ENCODE results near the gene RALGAPB.

RALGAPB gene

GRCh38 chr20:38569747-38570525 lies 97.3 kb downstream of the RALGAPB start:
- H3K9me3 Mint-ChIP-seq = no peaks in the 10 kb centered on the region
- H3K27me3 Mint-ChIP-seq = no peaks in the 10 kb centered on the region
- DNase-seq (ENCODE audit: low spot score in 2 of 2) (no peak), ATAC-seq (replicated peaks; ENCODE audit: extremely low read depth, poor library complexity, severe bottlenecking) (no peak)
- no peaks in the 10 kb centered on the region for H3K4me1 Mint-ChIP-seq
- H3K4me3 Mint-ChIP-seq = no peak overlapping the region
- H3K36me3 Mint-ChIP-seq (ENCODE audit: insufficient read depth) = peaks cover 45% of the 10 kb centered on the region
- no peak overlapping the region for H3K27ac Mint-ChIP-seq (ENCODE audit: low read depth)

- Mint-ChIP-seq H3K36me3 (ENCODE audit: insufficient read depth) (peaks cover 38% of the 10 kb centered on the region), H3K4me1 (no peaks in the 10 kb centered on the region), H3K9me3 (no peaks in the 10 kb centered on the region), H3K27ac (ENCODE audit: low read depth) (no peak overlapping the region), H3K4me3 (no peak overlapping the region), H3K27me3 (no peaks in the 10 kb centered on the region)
- no peak for ATAC-seq (replicated peaks; ENCODE audit: extremely low read depth, poor library complexity, severe bottlenecking)
- DNase-seq (ENCODE audit: low spot score in 2 of 2) = no peak
Measured at GRCh38 chr20:38573413-38573812, 100.8 kb downstream of the RALGAPB start.

GRCh38 chr20:38579219-38579910 lies 106.7 kb downstream of the RALGAPB start:
- H3K27ac Mint-ChIP-seq (ENCODE audit: low read depth) = no peak overlapping the region
- DNase-seq (ENCODE audit: low spot score in 2 of 2) (no peak), ATAC-seq (replicated peaks; ENCODE audit: extremely low read depth, poor library complexity, severe bottlenecking) (no peak)
- H3K36me3 Mint-ChIP-seq (ENCODE audit: insufficient read depth) = peaks cover 20% of the 10 kb centered on the region
- H3K4me3 Mint-ChIP-seq = no peak overlapping the region
- no peaks in the 10 kb centered on the region for H3K9me3 Mint-ChIP-seq
- no peaks in the 10 kb centered on the region for H3K27me3 Mint-ChIP-seq
- peaks cover 8% of the 10 kb centered on the region for H3K4me1 Mint-ChIP-seq

GRCh38 chr20:38579921-38580320 lies 107.3 kb downstream of the RALGAPB start:
- H3K27ac Mint-ChIP-seq (ENCODE audit: low read depth) = no peak overlapping the region

GRCh38 chr20:38581013-38581412 lies 108.4 kb downstream of the RALGAPB start, which contains the start of gene ADIG:
TSS of gene ADIG (plus strand) at chr20:38581197. CDS start at chr20:38581251, 54 bp downstream.
- no peaks in the 10 kb centered on the region for H3K27me3 Mint-ChIP-seq
- H3K4me1 Mint-ChIP-seq = peaks cover 8% of the 10 kb centered on the region
- DNase-seq (ENCODE audit: low spot score in 2 of 2) (no peak), ATAC-seq (replicated peaks; ENCODE audit: extremely low read depth, poor library complexity, severe bottlenecking) (no peak)
- no peaks in the 10 kb centered on the region for H3K9me3 Mint-ChIP-seq
- H3K36me3 Mint-ChIP-seq (ENCODE audit: insufficient read depth) = peaks cover 7% of the 10 kb centered on the region
- H3K4me3 Mint-ChIP-seq = no peak within 1 kb of the TSS
- H3K27ac Mint-ChIP-seq (ENCODE audit: low read depth) = no peak within 1 kb of the TSS

More at GRCh38 chr20:38579921-38580320, 107.3 kb downstream of the RALGAPB start:
- no peaks in the 10 kb centered on the region for H3K9me3 Mint-ChIP-seq
- H3K4me3 Mint-ChIP-seq = no peak overlapping the region
- ATAC-seq (replicated peaks; ENCODE audit: extremely low read depth, poor library complexity, severe bottlenecking) = no peak
- peaks cover 8% of the 10 kb centered on the region for H3K4me1 Mint-ChIP-seq
- peaks cover 15% of the 10 kb centered on the region for H3K36me3 Mint-ChIP-seq (ENCODE audit: insufficient read depth)
- DNase-seq (ENCODE audit: low spot score in 2 of 2) = no peak
- H3K27me3 Mint-ChIP-seq = no peaks in the 10 kb centered on the region

GRCh38 chr20:38581830-38582358 lies 109.3 kb downstream of the RALGAPB start:
- Mint-ChIP-seq H3K27ac (ENCODE audit: low read depth) (no peak overlapping the region), H3K27me3 (no peaks in the 10 kb centered on the region), H3K36me3 (ENCODE audit: insufficient read depth) (peaks cover 2% of the 10 kb centered on the region), H3K4me3 (no peak overlapping the region), H3K9me3 (no peaks in the 10 kb centered on the region), H3K4me1 (peaks cover 8% of the 10 kb centered on the region)
- ATAC-seq (replicated peaks; ENCODE audit: extremely low read depth, poor library complexity, severe bottlenecking) (no peak), DNase-seq (ENCODE audit: low spot score in 2 of 2) (no peak)

- Mint-ChIP-seq H3K36me3 (ENCODE audit: insufficient read depth) (no peaks in the 10 kb centered on the region), H3K4me1 (peaks cover 8% of the 10 kb centered on the region), H3K27me3 (no peaks in the 10 kb centered on the region), H3K4me3 (no peak overlapping the region), H3K27ac (ENCODE audit: low read depth) (no peak overlapping the region), H3K9me3 (no peaks in the 10 kb centered on the region)
- no peak for DNase-seq (ENCODE audit: low spot score in 2 of 2)
- no peak for ATAC-seq (replicated peaks; ENCODE audit: extremely low read depth, poor library complexity, severe bottlenecking)
Measured at GRCh38 chr20:38583306-38583705, 110.7 kb downstream of the RALGAPB start.

- H3K4me3 Mint-ChIP-seq = no peak overlapping the region
- no peak overlapping the region for H3K27ac Mint-ChIP-seq (ENCODE audit: low read depth)
Measured at GRCh38 chr20:38584099-38584763, 111.6 kb downstream of the RALGAPB start.

GRCh38 chr20:38585404-38586180 lies 112.9 kb downstream of the RALGAPB start:
- no peak for DNase-seq (ENCODE audit: low spot score in 2 of 2)
- Mint-ChIP-seq H3K27ac (ENCODE audit: low read depth) (no peak overlapping the region), H3K36me3 (ENCODE audit: insufficient read depth) (no peaks in the 10 kb centered on the region), H3K4me1 (no peaks in the 10 kb centered on the region), H3K27me3 (no peaks in the 10 kb centered on the region), H3K9me3 (no peaks in the 10 kb centered on the region), H3K4me3 (no peak overlapping the region)
- no peak for ATAC-seq (replicated peaks; ENCODE audit: extremely low read depth, poor library complexity, severe bottlenecking)

More at GRCh38 chr20:38584099-38584763, 111.6 kb downstream of the RALGAPB start:
- no peaks in the 10 kb centered on the region for H3K9me3 Mint-ChIP-seq
- DNase-seq (ENCODE audit: low spot score in 2 of 2) (no peak), ATAC-seq (replicated peaks; ENCODE audit: extremely low read depth, poor library complexity, severe bottlenecking) (no peak)
- H3K27me3 Mint-ChIP-seq = no peaks in the 10 kb centered on the region
- H3K4me1 Mint-ChIP-seq = peaks cover 8% of the 10 kb centered on the region
- no peaks in the 10 kb centered on the region for H3K36me3 Mint-ChIP-seq (ENCODE audit: insufficient read depth)

GRCh38 chr20:38586181-38586525 lies 113.5 kb downstream of the RALGAPB start:
- ATAC-seq (replicated peaks; ENCODE audit: extremely low read depth, poor library complexity, severe bottlenecking) (no peak), DNase-seq (ENCODE audit: low spot score in 2 of 2) (no peak)
- no peaks in the 10 kb centered on the region for H3K36me3 Mint-ChIP-seq (ENCODE audit: insufficient read depth)
- H3K9me3 Mint-ChIP-seq = no peaks in the 10 kb centered on the region
- no peaks in the 10 kb centered on the region for H3K27me3 Mint-ChIP-seq
- H3K4me3 Mint-ChIP-seq = no peak overlapping the region
- no peak overlapping the region for H3K27ac Mint-ChIP-seq (ENCODE audit: low read depth)
- no peaks in the 10 kb centered on the region for H3K4me1 Mint-ChIP-seq

GRCh38 chr20:38588303-38588702 lies 115.7 kb downstream of the RALGAPB start:
- Mint-ChIP-seq H3K9me3 (no peaks in the 10 kb centered on the region), H3K27ac (ENCODE audit: low read depth) (no peak overlapping the region), H3K4me1 (no peaks in the 10 kb centered on the region), H3K36me3 (ENCODE audit: insufficient read depth) (no peaks in the 10 kb centered on the region), H3K4me3 (no peak overlapping the region), H3K27me3 (no peaks in the 10 kb centered on the region)
- ATAC-seq (replicated peaks; ENCODE audit: extremely low read depth, poor library complexity, severe bottlenecking) = no peak
- no peak for DNase-seq (ENCODE audit: low spot score in 2 of 2)

- no peaks in the 10 kb centered on the region for H3K4me1 Mint-ChIP-seq
- H3K9me3 Mint-ChIP-seq = no peaks in the 10 kb centered on the region
- H3K27ac Mint-ChIP-seq (ENCODE audit: low read depth) = no peak overlapping the region
- H3K36me3 Mint-ChIP-seq (ENCODE audit: insufficient read depth) = no peaks in the 10 kb centered on the region
- no peaks in the 10 kb centered on the region for H3K27me3 Mint-ChIP-seq
- ATAC-seq (replicated peaks; ENCODE audit: extremely low read depth, poor library complexity, severe bottlenecking) = no peak
- no peak for DNase-seq (ENCODE audit: low spot score in 2 of 2)
- no peak overlapping the region for H3K4me3 Mint-ChIP-seq
Measured at GRCh38 chr20:38589351-38589750, 116.7 kb downstream of the RALGAPB start.

Measured in central memory CD8-positive, alpha-beta T cell (primary cell).